Esophagus squamous epithelium (tissue), 5 donors: ENCODE results near the gene PRSS57. TPM values are rescaled to one million over a fixed set of nuclear protein-coding genes. Genes with fewer than 3 reads are reported as not detected.

Experiments
- DNase-seq: peaks from one replicate; lab custom pipeline; 2025; lab: John Stamatoyannopoulos, UW
- H3K27ac ChIP-seq, 4 donors: fragments of 200-600 bp; sonication (generic); one replicate each; pipeline ENCODE4 v1.5.1; 2016 to 2019; ENCODE audit warnings: mild to moderate bottlenecking in 1 of 4
- H3K27me3 ChIP-seq, 4 donors: fragments of 200-600 bp; sonication (generic); 1 replicate in 3 of 4; 2 replicates in 1 of 4; pipeline versions ENCODE4 v1.5.1 to v1.6.0; 2017 to 2021; ENCODE audit warnings: antibody characterized with exemption in 1 of 4
- H3K36me3 ChIP-seq, 3 donors: fragments of 200-600 bp; sonication (generic); one replicate each; pipeline ENCODE4 v1.5.1; 2016 to 2019
- H3K4me1 ChIP-seq, 3 donors: fragments of 200-600 bp; sonication (generic); one replicate each; pipeline ENCODE4 v1.5.1; 2017 to 2019
- H3K4me3 ChIP-seq, 4 donors: fragments of 200-600 bp; sonication (generic); 1 replicate in 3 of 4; 2 replicates in 1 of 4; pipeline ENCODE4 v1.5.1; 2016 to 2019; ENCODE audit warnings: mild to moderate bottlenecking in 2 of 4, moderate library complexity in 1 of 4
- H3K9me3 ChIP-seq, 3 donors: fragments of 200-600 bp; sonication (generic); one replicate each; pipeline ENCODE4 v1.5.1; 2016 to 2019
- POLR2A ChIP-seq, 4 donors: fragments of 450-650 bp; IDR thresholded peaks; one replicate each; pipeline ENCODE4 v1.6.1; 2017; ENCODE audit warnings: antibody characterized with exemption in 4 of 4, mild to moderate bottlenecking in 4 of 4, moderate library complexity in 3 of 4
- WGBS, 2 donors: methylation state at CpG; one replicate each; pipeline ENCODE4 v1.1.5; 2018; 5-methylcytosine and 5-hydroxymethylcytosine counted together
- intact Hi-C: fragments of 100-400 bp; cut with DNase I; formaldehyde crosslinking; loops from one replicate; pipeline ENCODE4 v1.15.0; 2022
- total RNA-seq, 4 donors: library from RNA; depleted of rRNA; stranded (reverse); fragments of >200 nt; gene quantifications; one replicate each; pipeline ENCODE4 v1.1.0, GENCODE V29; 2016
- TF ChIP-seq, protein P1 (sequence below), 6 experiments: fragments of 450-650 bp in 4 of 6; fragments of 200-600 bp in 2 of 6; sonication (generic) in 2 of 6; IDR thresholded peaks; one replicate each; pipeline ENCODE4 v1.5.1; 2016 to 2019; ENCODE audit warnings: antibody characterized with exemption in 6 of 6, mild to moderate bottlenecking in 4 of 6, moderate library complexity in 4 of 6
- donor health status: DM: yes; HTN: yes; CAD: no.

Gene PRSS57
- total RNA-seq, 4 donors from 2014 or later: not detected

DNA sequence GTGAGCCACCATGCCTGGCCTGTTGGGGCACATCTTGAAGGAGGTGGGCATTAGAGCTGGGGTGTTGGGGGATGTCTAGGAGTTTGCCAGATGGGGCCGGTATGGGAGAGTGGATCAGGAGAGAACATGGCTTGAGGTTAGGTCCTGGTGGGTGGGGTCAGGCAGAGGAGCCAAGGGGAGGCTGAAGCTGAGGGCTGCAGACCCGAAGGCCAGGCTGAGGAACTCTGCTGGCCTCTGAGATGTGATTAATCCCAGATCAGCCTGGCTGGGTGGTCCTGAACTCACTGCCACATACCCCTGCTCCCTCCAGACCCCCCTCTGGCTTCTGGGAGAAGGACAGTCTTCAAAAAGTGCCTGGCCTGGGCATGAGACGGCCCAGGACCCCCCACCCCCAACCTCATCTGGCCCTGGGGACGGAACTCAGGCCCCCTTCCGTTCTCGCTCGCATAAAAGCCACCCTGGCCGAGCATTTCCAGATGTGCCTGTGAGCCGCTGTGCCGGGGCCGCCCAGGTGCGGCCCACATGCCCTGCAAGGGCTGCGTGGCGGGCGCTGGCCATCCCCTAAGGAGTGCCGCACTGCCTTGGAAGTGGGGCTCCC, 16.4 kb downstream of the PRSS57 start:
- intact Hi-C loops: no loop called here
- H3K27ac ChIP-seq: peak overlapping the region; percentile 91 to 98 (median 96)
- peak overlapping the region in 3 of 4 donors; percentile 57 to 95 (median 92) for H3K4me3 ChIP-seq
- H3K9me3 ChIP-seq: no peaks in the 10 kb centered on the region
- H3K4me1 ChIP-seq: peaks cover 35 to 64% (median 37%) of the 10 kb centered on the region in 3 donors
- no peaks in the 10 kb centered on the region for H3K36me3 ChIP-seq
- DNase-seq: no peak
- TF ChIP-seq POLR2A (IDR thresholded peaks at IDR 0.05): no peak
- TF ChIP-seq, protein P1, sequence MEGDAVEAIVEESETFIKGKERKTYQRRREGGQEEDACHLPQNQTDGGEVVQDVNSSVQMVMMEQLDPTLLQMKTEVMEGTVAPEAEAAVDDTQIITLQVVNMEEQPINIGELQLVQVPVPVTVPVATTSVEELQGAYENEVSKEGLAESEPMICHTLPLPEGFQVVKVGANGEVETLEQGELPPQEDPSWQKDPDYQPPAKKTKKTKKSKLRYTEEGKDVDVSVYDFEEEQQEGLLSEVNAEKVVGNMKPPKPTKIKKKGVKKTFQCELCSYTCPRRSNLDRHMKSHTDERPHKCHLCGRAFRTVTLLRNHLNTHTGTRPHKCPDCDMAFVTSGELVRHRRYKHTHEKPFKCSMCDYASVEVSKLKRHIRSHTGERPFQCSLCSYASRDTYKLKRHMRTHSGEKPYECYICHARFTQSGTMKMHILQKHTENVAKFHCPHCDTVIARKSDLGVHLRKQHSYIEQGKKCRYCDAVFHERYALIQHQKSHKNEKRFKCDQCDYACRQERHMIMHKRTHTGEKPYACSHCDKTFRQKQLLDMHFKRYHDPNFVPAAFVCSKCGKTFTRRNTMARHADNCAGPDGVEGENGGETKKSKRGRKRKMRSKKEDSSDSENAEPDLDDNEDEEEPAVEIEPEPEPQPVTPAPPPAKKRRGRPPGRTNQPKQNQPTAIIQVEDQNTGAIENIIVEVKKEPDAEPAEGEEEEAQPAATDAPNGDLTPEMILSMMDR (IDR thresholded peaks at IDR 0.05): no peak
- peaks cover 0 to 39% (median 0%) of the 10 kb centered on the region in 4 donors for H3K27me3 ChIP-seq
- WGBS, 2 donors: 84 to 95% methylated on average over 3 of the region's 16 CpGs

DNA sequence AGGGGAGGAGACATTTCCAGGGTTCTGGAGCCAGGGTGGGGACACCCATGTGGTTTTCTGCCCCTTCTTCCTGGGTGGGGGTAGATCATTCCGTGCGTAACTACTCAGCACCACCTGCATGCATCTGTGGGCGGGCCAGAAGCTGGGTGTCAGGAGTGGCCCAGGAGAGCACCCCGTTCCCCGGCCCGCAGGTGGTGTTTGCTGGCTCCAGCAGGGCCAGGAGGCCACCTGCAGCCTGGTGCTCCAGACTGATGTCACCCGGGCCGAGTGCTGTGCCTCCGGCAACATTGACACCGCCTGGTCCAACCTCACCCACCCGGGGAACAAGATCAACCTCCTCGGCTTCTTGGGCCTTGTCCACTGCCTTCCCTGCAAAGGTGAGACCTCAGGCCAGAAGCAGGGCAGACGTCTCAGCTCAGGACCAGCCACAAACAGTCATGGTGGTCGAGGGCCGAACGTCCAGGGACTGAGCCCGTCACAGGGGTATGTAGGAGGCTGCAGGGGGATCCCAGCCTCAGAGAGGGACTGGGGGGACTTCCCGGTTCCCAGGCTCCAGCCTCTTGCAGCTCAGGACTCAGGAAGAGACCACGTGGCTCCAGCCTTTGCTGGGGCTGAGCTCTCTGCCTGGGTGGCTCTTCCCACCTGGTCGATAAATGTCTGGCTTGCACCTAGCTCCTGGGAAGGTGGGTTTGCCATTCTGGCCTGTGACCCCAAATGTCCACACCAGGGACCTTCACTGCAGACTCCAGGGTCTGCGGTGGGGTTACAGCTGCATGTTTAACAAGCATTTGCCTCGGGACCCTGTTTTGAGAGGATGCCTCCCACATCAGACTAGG, 17.4 kb downstream of the PRSS57 start:
- WGBS, 2 donors: 44 to 71% methylated on average over 2 to 6 of the region's 22 CpGs
- no peaks in the 10 kb centered on the region for H3K36me3 ChIP-seq
- intact Hi-C loops: no loop called here
- peaks cover 35 to 64% (median 37%) of the 10 kb centered on the region in 3 donors for H3K4me1 ChIP-seq
- H3K27me3 ChIP-seq: peaks cover 0 to 41% (median 0%) of the 10 kb centered on the region in 4 donors
- DNase-seq: no peak
- H3K9me3 ChIP-seq: no peaks in the 10 kb centered on the region
- H3K4me3 ChIP-seq: peak overlapping the region in 3 of 4 donors; percentile 46 to 77 (median 58)
- TF ChIP-seq POLR2A (IDR thresholded peaks at IDR 0.05): no peak
- TF ChIP-seq, protein P1 (IDR thresholded peaks at IDR 0.05): no peak
- peak overlapping the region; percentile 80 to 95 (median 86) for H3K27ac ChIP-seq

DNA sequence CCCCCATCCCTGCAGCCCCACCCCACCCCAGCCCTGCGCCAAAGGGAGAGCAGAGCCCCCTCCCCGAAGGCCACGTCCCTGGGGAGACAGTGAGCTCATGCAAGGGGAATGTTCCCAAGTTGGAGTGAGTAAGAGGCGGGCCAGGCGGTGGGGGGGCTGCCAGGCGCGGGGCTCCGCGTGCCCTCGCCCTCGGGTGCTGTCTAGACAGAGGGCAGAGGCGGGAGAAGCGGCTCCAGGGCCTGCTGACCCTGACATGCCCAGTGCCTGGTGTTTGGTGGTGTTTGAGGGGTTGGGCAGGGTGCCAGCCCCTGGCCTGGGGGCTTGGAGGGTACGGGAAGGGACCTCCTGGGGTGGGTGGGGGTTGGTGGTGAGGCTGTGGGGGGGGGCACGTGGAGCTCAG, 18.1 kb downstream of the PRSS57 start:
- H3K9me3 ChIP-seq: no peaks in the 10 kb centered on the region
- intact Hi-C loops: no loop called here
- WGBS, 2 donors: no CpG with 5 or more reads among the region's 15 CpGs
- H3K27me3 ChIP-seq: peaks cover 0 to 41% (median 0%) of the 10 kb centered on the region in 4 donors
- TF ChIP-seq, protein P1 (IDR thresholded peaks at IDR 0.05): no peak
- TF ChIP-seq POLR2A (IDR thresholded peaks at IDR 0.05): no peak
- H3K4me1 ChIP-seq: peaks cover 35 to 64% (median 37%) of the 10 kb centered on the region in 3 donors
- no peaks in the 10 kb centered on the region for H3K36me3 ChIP-seq
- H3K27ac ChIP-seq: peak overlapping the region; percentile 80 to 95 (median 86)
- H3K4me3 ChIP-seq: peak overlapping the region; percentile 32 to 77 (median 52)
- DNase-seq: no peak

DNA sequence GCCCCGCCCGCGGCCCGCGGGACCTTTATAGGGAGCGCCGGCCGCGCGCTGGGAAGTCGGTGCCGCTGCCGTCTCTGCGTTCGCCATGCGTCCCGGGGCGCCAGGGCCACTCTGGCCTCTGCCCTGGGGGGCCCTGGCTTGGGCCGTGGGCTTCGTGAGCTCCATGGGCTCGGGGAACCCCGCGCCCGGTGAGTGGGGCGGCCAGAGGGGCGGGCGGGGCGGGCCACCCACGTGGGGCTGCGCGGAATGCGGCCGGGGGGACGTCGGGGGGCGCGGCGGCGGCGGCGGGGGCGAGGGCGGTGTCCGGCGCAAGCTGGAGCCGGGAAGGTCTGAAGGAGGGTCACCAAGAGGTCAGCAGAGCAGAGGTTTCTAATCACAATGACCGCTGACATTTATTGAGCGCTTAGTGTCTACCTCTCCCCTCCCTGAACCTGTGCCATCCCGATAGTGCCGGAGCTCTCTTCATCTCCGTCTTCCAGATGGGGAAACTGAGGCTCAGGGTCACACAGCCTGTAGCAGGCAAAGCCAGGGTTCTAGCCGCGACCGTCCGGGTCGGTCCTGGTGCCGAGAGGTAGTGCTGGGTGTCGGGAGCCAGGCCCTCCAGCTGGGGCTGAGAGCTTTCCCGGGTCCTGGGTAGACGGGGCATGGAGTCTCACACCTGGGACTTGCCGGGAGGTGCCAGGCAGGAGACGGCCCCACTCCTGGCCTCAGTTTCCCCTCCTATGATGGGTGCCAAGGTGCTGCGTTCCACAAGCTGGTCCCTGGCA, 18.7 kb downstream of the PRSS57 start, which contains the start of gene FSTL3:
Gene FSTL3, plus strand, starts transcription at position 54 of the 767 bp plus-strand sequence. Its CDS starts 32 bp downstream, at position 86.
- intact Hi-C loops: no loop called here
- TF ChIP-seq POLR2A (IDR thresholded peaks at IDR 0.05): peak in 2 of 4 donors; percentile 23 to 54
- TF ChIP-seq, protein P1 (IDR thresholded peaks at IDR 0.05): no peak
- 0 to 6% methylated on average over 2 to 10 of the region's 63 CpGs for WGBS, 2 donors
- peak within 1 kb of the TSS; percentile 32 to 77 (median 52) for H3K4me3 ChIP-seq
- H3K9me3 ChIP-seq: no peaks in the 10 kb centered on the region
- peak within 1 kb of the TSS; percentile 80 to 95 (median 86) for H3K27ac ChIP-seq
- peaks cover 0 to 41% (median 0%) of the 10 kb centered on the region in 4 donors for H3K27me3 ChIP-seq
- no peak for DNase-seq
- H3K36me3 ChIP-seq: no peaks in the 10 kb centered on the region
- peaks cover 35 to 63% (median 37%) of the 10 kb centered on the region in 3 donors for H3K4me1 ChIP-seq
